ENCODE data around the gene VWA1. TPM values are rescaled to one million over a fixed set of nuclear protein-coding genes. Genes with fewer than 3 reads are reported as not detected.
"Not testable (repeated sequence)": the region's sequence is repeated elsewhere in the genome, so short reads cannot be mapped to it uniquely, and the experiment has no call there.

The VWA1 gene
- total RNA-seq, 1 experiment from 2014 or later, result 5.6 TPM

DNA sequence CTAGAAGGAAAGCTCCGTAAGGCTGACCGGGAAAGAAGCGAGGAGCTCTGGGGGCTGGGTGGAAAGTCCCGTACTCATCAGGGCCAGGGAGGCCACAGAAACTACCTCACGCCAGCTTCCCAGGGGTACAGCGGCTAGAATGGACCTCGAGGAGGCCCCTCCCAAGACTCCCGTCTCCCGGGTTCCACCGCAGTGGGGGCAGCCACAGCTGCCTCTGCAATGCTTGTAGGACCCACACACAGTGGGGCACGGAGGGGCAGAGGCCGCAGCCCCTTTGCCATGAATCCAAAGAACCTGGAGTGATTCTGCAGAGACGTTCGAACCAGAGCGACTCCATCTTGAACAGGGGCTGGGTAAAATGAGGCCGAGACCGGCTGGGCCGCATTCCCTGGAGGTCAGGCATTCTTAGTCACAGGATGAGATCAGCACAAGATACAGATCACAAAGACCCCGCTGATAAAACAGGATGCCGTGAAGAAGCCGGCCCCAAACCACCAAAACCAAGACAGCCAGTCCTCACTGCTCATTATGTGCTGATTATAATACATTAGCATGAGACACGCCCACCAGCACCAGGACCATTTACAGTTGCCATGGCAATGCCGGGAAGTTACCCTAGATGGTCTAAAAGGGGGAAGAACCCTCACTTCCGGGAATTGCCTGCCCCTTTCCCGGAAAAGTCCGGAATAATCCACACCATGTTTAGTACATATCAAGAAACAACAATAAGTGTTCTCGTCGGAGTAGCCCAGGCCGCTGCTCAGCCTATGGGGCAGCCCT, 12.8 kb upstream of the VWA1 start:
- DNase-seq (ENCODE audit: low read depth), result peak; percentile 63

DNA sequence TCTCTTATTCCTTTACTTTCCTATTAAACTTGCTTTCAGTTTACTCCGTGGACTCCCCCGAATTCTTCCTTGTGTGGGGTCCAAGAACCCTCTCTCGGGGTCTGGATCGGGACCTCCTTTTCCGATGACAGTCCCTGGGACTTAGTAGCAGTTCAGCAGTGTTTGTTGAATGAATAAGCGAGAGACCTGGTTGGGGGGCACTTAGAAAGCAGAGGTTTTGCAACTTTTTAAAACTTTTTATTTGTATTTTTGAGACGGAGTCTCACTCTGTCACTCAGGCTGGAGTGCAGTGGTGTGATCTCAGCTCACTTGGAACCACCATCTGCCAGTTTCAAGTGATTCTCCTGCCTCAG, 12.3 kb upstream of the VWA1 start:
- DNase-seq (ENCODE audit: low read depth), result no peak

DNA sequence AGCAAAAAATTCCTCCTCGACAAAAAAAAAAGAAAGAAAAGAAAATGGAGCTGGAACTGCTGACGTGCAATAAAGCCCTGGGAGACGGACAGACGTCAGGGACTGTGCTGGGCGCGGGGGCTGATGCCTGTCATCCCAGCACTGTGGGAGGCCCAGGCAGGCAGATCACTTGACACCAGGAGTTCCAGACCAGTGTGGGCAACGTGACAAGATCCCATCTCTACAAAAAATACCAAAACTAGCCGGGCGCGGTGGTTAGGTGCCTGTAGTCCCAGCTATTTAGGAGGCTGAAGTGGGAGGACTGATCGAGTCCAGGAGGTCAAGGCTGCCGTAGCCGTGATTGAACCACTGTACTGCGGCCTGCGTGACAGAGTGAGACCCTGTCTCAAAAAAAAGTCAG, 10.8 kb upstream of the VWA1 start:
- DNase-seq (ENCODE audit: low read depth), result no peak

DNA sequence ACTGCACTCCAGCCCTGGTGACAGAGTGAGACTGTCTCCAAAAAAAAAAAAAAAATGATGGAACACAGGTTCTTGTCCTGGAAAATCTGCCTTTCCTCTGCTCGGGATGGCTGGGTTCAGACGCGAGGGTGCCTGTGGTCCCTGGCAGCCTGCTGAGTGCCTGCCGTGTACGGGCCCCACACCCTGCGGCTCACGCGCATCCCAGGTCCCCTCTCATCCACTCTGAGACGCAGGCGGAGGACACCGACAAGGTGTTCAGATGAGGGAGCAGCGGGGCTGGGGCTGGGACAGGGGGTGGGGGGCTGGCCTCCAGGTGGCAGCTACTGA, 10.1 kb upstream of the VWA1 start:
- DNase-seq (ENCODE audit: low read depth), result no peak

DNA sequence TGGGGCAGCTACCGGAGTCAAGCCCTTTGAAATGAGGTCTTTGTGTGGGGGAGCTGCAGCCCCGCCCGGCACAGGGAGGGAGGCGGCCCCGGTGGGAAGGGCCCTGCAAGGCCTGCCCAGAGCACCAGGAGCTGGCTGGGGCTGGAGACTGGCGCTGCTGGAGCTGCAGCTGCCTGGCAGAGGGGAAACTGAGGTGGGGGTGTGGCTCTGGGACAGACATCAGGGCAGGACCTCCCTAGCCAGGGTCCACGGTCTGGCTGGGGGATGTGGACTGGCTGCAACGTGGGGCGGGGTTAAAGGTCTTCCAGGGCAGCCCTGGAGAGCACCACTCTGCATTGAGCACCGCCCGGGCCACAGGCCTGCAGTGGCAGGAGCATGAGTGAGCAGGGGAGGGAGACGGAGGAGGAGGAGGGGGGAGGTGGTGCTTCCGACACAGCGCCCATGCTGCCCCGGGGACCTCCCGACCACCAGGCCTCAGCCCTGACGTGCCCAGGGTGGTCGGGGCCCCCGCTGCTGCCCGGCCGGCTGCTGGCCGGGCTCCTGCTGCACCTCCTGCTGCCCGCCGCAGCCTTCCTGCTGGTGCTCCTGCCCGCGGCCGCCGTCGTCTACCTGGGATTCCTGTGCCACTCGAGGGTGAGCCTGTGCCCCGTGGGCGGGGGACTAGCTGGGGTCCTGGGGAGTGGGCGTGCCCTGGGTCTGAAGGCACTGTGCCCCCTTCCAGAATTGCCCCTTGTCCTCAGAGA, 9.6 kb upstream of the VWA1 start:
- no peak for DNase-seq (ENCODE audit: low read depth)

DNA sequence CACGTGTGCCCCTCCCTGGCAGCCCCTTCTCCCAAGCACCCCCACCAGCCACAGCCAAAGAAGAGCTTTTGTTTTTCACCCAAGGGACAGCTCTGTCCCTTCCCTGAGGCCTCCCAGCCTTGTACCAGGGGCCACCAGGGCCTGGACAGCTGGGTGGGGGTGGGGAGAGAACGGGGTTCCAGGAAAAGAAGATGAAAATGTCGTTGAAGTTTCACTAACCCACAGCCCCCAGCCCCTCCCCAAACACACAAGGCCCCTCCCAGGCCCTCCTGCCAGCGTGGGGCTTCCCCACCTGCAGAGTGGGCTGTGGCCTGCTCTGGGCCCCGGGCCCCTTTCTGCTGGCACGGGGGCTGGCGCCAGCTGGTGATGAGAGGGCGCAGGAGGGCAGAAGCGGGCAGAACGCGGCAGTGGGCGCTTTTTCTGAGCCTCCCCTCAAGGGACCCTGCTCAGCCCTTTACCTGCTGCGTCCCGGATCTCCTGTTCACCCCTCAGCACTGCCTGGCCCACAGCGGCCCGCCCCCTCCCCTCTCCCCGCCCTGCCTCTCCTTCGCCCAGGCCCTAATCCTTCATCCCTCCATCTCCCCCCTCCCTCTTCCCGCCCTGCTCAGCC, 8.9 kb upstream of the VWA1 start:
- DNase-seq (ENCODE audit: low read depth), result no peak

DNA sequence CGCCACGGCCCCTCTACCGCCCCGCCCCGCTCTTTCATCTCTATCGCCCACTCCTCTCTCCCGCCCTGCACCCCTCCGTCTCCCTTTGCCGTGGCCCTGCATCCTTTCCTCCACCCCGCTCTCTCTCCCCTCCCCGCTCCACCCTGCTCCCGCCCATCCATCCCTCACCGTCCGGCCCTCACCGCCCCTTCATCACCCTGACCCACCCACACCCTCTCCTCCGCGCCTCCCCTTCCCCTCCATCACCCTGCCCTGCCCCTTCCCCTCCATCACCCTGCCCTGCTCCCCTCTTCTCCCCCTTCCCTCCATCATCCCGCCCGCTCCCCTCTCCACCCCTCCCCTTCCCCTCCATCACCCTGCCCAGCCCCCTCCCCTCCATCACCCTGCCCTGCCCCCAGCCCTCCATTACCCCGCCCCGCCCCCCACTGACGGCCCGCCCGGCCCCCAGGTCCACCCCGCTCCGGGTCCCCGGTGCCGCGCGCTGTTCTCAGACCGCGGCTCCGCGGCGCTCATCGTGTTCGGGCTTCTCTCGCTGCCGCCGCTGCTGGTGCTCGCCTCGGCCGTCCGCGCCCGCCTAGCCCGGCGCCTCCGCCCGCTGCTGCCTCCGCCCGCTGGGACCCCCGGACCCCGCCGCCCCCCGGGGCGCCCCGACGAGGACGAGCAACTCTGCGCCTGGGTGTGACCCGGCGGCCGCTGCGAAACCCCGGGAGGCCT, 8.2 kb upstream of the VWA1 start:
- no peak for DNase-seq (ENCODE audit: low read depth)

DNA sequence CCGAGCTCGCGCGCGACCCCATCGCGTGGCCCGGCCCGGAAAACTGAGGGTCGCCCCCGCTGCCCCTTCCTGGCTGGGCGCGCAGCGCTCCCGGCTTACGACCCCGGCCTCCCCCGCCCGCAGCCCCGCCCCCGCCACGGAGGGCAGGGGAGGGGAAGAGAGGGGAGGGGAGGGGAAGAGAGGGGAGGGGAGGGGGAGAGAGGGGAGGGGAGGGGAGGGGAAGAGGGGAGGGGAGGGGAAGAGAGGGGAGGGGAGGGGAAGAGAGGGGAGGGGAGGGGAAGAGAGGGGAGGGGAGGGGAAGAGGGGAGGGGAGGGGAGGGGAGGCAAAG, 7.7 kb upstream of the VWA1 start:
- DNase-seq (ENCODE audit: low read depth), result no peak

DNA sequence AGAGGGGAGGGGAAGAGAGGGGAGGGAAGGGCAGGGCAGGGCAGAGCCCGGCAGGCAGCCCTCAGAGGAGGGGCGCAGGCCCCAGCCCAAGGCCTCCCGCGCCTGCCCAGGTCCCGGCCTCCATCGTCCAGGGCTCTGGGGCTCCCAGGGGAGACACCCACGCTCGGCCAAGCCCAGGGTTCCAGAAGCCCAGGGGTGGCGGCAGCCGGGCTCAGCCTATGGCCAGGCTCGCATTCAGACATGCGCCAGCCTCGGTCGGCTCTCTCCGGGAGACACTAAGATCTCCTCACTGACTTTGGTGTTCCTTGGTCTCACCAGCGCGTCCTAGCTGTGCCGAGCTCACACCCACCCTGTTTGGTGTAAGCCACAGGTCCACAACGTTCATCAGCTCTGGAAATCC, 7.3 kb upstream of the VWA1 start:
- DNase-seq (ENCODE audit: low read depth), result no peak

DNA sequence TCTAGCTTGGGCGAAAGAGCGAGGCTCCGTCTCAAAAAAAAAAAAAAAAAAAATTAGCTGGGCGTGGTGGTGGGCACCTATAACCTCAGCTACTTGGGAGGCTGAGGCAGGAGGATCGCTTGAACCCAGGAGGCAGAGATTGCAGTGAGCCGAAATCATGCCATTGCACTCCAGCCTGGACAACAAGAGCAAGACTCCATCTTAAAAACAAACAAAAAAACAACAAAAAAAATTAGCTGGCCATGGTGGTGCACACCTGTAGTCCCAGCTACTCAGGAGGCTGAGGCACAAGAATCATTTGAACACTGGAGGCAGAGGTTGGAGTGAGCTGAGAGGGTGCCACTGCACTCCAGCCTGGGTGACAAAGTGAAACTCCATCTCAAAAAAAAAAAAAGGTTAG, 6.5 kb upstream of the VWA1 start:
- DNase-seq (ENCODE audit: low read depth), result not testable (repeated sequence)

DNA sequence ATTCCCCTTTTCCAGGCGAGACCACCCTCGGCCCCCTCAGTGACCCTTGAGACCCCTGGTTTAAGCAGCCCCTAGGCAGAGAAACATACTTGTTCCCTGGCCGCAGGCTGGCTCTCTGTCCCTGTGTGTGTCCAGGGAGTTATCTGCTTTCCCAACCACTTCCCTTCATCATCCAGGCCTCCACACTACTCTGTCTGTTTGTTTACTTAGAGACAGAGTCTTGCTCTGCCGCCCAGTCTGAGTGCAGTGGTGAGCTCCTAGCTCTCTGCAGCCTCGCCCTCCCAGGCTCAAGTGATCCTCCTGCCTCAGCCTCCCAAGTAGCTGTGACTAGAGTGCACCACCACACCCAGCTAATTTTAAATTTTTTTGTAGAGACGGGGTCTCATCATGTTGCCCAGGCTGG, 5.8 kb upstream of the VWA1 start:
- DNase-seq (ENCODE audit: low read depth), result no peak

DNA sequence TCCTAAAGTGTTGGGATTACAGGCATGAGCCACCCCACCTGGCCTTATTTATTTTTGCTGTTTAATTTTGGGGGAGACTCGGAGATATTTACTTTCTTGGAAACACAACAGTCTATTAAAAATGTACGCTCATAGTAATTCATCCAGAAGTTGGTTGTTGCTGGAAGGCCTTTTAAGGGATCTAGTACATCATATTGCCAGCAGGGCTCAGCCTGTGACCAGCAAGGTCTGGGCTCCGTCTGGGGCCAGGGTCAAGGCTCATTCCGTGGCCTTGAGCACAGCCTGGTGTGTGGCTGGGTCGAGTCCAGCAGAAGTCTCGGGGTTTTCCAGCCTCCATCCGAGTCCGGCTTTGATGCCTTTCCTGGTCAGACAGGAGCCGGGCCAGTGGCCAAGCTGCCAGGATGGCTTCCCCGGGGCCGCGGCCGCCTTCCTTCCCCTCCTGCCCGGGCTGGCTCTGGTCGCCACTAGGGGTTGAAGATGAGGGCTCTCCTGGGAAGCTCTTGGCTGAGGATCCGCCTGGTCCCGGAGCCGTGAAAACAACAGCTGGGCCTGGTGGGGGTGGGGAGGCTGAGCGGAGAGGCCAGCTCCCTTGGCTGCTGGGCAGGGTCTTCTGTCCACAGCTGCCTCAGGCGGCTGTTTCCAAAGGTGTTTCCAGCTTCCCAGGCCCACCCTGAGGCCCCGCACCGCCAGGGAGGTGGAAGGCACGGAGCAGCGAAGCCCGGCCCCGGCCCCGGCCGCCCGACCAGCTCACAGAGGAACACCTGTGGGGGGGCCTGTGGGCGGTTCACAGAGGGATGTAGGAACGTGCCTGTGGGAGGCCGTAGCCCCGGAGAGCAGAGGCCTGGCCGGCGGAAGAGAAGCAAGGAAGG, 5.1 kb upstream of the VWA1 start:
- DNase-seq (ENCODE audit: low read depth), result peak; percentile 62

DNA sequence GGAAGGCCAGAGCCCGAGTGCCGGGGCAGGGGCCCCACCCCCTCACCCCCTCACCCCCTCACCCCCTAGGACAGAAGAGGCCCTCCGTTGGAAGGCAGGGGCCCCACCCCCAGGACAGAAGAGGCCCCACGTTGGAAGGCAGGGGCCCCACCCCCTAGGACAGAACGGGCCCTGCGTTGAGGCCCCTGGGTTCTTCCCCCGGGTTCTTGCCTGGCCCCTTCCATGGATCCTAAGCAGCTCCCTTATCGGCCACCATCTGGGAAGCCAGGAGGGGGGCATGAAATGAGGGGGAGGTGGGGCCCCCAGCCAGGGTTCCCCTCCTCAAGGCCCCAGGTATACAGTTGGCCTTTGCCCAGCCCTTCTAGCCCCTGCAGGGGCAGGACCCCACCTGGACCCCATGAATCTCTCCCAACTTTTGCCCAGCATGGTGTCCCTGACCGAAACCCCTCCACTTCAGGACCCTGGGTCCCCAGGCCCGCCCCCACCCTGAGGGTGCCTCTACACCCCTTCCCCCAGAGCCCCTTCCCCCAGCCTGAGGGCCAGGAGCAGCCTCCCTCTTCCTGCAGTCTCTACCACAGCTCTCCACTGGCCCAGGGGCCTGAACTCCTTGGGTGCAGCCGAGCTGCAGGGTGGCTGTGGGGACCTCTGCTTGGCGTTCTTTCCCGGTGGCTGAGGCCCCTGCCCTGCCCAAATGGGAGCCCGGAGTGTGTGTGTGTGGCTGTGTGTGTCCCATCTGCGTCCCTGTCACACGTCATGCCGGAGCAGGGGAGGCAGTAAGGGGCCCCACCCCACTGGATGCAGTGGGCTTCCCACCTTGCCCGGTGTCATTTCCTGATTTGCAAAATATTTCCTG, 4.3 kb upstream of the VWA1 start:
- DNase-seq (ENCODE audit: low read depth), result no peak

DNA sequence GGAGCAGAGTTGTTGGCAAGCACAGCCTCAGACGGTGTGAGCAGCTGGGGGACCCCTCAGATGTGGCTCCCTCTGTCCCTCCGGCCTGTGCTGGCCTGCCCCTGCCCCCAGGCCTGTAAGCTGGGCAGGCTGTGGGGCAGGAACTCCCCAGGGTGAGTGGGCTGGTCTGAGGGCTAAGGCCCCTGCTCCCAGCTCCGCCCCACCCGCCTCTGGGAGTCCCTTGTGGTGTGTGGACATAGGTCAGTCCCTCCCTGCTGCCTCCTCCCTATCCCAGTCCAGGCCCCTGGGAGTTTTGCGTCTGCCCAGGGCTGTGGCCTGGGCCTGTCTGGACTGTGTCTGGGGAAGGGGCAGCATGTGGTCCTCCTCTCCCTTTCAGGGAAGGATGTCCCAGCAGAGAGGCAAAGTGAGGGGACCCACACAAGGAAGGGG, 3.6 kb upstream of the VWA1 start:
- no peak for DNase-seq (ENCODE audit: low read depth)

DNA sequence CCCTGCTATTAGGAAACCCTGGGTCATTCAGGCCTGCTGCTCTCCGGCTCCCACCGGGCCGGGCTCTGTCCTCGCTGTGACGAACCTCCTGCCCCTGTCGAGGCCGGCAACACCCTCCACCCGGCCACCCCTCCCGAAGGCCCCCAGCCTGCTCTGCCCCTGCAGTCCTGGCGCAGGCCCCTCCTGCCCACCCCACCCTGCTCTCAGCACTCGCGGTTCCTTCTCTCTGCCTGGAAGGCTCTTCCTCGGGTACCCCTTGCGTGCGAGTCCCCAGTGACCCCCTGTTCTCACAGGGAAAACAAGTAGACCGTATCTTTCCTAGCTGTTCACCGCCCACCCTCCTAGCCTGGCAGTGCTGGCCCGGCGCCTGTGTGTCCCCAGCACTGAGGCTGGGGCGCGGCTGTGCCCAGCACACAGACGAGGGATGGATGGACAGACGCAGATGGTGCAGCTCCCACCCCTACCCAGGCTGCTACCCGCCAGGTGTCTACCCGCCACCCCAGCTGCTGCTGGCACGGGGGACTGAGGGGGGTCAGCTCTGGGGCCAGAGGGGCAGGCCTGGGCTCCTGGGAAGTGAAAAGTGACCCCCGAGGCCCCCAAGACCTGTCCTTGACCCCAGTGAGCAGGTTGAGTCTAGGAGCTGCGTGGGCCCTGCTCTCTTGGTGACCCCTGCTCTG, 3.1 kb upstream of the VWA1 start:
- no peak for DNase-seq (ENCODE audit: low read depth)

DNA sequence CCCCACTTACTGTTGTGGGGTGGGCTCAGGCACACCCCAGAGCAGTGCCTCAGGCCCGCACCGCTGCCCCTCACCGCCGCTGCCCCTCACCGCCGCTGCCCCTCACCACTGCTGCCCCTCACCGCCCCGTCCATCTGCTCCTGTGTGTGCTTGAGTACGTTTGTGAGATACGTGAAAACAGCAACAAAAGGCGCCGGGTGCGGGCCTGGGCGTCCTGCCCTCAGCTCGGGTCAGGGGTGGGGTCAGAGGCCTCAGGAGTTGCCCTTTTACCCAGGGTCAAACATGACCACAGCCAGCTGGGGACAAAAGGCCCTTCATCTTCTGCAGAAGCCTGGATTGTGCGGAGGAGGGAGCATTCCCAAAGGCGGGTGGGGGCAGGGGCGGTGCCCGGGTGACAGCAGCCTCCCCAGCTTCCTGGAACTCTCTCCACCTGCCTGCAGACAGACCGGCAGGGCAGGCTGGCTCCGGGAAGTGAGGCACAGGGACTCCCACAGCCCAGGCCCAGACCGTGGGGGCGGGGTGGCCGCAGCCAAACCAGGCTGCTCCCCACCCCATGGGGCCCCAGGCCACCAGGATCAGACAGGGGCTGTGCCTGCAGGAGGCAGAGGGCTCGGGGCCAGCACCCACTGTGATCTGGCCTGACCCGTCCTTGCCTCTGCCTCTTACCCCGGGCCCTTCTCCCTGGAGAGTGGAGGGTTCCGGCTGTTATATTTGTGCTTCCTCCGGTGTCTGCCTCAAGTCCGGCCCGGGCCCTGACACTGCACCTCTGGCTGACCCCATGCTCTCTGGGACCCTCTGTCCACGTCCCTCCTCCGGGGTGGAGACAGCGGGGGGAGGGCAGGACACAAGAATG, 2.3 kb upstream of the VWA1 start:
- no peak for DNase-seq (ENCODE audit: low read depth)

DNA sequence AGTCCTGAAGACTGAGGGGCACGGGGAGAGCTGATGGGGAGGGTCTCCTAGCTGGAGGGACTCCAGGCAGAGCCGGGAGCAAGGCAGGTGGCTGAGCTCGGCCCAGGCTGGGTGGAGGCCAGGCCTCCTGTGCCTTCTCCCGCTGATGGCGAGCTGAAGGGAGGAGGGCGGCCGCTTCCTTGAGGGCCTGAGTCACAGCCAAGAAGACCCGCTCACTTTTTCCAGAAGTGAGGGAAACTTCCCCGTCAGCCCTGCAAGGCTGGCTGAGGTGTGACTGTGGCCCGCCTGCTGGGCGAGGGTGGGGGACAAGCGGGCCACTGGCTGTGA, 1.7 kb upstream of the VWA1 start:
- peak; percentile 30 for DNase-seq (ENCODE audit: low read depth)

DNA sequence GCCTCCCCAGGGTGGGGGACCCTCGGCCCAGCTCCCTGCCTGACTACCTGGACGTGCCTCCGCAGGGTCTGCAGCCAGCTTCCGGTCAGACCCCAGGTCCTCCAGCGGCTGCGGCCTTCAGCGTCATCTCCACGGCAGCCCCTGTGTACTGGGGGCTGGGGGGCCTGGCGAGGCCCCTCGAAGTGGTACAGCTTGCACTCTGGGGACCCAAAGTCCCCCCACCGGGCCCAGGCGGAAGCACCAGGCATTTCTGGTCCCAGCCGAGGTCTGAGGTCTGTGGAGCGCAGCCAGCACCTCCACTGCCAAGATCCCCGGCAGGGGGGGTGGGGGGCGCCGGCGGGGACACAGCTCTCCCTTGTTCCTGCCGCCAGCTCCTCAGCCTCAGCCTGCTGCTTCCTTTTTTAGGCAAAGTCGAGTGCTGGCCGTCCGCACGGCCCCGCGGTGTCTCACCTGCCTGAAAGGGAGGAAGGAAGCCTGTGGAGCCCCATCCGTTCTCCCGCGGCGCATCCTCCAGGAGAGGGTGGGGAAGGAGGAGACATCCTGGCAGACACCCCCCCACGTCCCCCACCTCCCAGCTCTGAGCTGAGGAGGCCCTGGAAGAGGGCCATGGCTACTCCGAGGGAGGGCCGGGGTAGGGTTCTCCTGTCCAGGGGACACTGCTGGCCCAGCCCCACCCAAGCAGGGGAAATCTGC, 1.2 kb upstream of the VWA1 start:
- no peak for DNase-seq (ENCODE audit: low read depth)

DNA sequence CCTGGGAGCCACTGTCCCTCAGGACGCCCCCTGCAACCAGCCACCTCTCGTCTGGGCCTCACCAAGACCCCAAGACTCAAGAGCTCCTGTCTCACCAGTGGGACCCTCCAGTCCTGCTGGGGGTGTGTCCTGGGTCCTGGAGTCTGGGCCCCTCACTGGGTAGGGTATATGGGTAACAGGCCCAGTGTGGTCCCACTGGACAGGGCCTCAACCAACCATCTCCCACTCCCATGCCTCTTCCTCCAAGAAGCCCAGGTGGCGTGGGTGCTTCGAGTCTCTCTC, 725 bp upstream of the VWA1 start:
- no peak for DNase-seq (ENCODE audit: low read depth)
